ENCODE results near the gene C1QL4.
"Not testable (repeated sequence)": the region's sequence is repeated elsewhere in the genome, so short reads cannot be mapped to it uniquely, and the experiment has no call there.

The C1QL4 gene

DNA sequence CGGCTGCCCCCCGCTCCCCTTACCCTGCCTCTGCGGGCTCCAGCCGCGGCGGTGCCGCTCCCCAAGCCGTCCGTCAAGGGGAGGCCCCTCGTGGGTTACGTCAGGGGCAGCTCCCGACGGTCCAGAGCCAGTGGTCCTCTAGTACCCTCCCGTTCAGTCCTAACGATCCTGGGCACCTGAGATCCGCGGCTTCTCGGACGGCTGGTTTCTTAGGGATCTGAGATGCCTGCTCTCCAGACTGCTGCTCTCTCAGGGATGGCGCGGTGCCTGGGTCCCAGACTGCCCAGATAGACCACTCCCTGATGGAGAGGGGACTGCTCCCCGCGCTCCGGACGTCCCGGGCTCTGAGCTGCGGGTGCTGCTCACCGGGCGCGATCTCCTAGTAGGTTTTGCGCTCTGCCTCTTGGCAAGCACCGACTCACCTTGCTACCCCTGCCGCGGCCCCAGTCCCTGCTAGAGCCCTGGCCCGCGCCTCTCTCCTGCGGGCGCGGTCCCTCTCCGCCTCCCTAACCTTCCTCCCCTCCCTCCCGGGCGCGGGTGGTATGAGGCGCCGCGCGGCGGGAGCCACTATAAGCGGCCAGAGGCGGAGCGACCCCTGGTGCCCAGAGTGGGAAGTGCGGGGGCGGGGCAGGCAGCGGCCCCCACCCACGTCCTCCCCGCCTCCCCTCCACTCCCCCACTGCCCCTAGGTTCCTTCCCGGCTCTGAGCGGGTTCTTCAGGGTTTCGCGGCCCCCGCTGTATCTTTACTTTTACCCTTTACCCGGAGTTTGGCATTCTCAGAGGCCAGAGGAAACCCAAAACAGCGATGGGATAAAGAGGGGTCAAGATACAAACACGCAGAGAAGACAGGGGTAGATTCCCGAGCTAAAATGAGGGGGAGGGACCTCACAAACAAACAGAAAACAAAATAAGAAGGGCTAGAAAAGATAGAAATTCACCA lies at the start of gene C1QL4:
Gene C1QL4 (minus strand): TSS at position 544 of the 940 bp plus-strand sequence. CDS start 711 bp downstream, outside the sequence.
- DNase-seq (ENCODE audit: low spot score) = peak; percentile 72

DNA sequence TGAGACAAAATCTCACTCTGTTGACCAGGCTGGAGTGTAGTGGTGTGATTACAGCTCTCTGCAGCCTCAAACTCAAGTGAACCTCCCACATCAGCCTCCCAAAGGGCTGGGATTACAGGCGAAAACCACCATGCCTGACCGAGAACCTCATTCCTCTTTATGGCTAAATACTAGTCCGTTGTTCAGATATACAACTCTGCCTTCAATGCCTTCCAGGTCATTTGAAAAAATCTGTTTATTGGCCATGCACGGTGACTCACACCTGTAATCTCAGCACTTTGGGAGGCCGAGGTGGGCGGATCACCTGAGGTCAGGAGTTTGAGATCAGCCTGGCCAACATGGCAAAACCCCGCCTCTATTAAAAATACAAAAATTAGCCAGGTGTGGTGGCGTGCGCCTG lies 43.2 kb upstream of the C1QL4 start:
- DNase-seq (ENCODE audit: low spot score) = not testable (repeated sequence)

DNA sequence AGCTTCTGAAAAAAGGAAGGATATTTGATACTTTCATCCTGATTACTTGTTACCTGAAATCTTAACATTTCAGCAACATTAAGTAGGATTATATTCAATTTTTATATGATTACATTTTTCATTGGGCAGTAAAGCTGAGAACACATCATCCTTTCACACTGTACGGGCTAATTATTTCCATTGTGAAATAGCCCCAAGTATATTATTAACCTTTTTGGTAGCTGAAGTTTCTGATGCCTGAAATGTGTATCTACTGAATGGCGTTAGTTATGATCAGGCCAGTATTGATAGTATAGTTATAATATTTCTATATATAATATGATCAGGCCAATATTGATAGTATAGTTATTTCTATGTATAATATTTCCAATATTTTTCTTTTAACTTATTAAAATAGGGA lies 40.4 kb upstream of the C1QL4 start:
- no peak for DNase-seq (ENCODE audit: low spot score)

DNA sequence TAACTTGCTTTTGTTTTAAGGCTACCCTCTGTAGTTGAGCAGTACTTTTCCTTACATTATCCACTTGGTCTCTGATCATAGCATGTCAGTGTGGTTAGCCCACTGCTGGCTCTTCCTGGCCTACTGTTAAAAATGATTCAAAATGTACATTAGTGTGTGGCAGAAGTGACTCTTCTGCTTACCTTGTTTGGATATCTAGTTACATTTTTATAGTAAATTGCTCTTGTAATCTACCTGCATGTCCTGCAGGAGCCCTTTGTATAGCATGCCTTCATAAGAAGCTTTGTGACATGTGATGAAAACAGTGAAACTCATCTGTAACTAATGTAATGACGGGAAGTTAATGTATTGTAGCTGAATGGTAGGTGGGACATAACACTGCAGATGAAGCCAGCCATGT lies 38.4 kb upstream of the C1QL4 start:
- DNase-seq (ENCODE audit: low spot score) = no peak

DNA sequence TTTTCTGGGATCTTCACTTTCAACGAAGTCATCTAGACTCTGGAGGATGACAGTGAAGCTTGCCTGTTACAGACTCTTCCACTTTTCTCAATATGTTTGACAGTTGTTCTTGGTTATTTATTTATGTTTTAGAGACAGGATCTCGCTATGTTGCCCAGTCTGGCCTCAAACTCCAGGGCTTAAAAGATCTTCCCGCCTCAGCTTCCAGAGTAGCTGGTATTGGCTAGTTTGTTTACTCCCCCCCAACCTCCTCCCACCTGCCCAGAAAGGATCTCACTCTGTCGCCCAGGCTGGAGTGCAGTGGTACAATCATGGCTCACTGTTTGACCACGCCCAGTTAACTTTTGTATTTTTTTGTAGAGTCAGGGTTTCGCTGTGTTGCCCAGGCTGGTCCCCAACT lies 33.6 kb upstream of the C1QL4 start:
- no peak for DNase-seq (ENCODE audit: low spot score)

DNA sequence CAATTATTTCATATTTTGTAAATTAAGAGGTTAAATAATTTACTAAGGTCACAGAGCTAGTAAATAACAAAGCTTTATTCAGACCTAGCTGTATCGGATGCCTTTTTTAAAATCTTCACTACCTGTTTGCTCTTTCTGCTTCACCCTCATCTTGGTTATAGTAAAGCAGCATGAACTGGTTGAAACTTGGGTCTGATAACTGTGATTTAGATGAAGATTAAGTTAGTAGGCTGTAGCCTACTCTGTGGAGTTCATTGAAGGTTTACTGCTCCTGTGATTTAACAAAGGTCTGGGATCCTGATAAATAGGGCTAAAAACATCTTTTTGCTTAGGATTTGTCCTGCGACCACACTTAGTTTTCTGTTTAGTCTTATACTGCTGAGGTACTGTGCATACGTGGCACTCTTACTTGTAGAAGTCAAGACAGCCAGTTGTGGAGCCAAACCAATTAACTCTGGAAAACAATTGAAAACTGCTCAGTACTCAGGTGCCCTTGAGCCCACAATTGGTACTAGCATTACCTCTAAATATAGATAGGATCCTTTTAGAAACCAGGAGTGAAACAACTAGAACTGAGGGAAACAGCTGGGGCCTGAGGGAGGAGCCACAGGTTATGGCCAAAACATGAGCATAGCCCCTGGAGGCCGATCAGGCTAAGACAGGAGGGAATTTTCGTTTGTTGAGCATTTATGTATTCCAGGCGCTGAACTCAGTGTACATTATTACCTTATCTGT lies 32.6 kb upstream of the C1QL4 start:
- DNase-seq (ENCODE audit: low spot score) = no peak

DNA sequence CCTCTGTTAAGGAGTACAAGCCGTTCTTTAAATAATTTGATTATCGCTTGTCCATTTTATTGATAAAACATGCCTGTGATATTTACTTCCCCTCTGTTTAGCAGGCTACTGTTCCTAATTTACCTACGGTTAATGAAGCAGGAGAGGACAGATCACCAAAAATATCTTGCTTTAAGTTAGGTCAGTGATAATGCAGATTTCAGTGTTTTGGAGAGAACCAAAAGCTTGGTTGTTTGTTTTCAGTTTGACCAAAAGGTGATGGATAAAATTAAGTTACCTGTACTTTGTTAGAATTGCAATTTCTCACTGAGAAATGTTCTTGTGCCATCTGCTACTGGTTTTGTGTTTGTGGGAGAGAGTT lies 31.2 kb upstream of the C1QL4 start:
- DNase-seq (ENCODE audit: low spot score) = no peak

DNA sequence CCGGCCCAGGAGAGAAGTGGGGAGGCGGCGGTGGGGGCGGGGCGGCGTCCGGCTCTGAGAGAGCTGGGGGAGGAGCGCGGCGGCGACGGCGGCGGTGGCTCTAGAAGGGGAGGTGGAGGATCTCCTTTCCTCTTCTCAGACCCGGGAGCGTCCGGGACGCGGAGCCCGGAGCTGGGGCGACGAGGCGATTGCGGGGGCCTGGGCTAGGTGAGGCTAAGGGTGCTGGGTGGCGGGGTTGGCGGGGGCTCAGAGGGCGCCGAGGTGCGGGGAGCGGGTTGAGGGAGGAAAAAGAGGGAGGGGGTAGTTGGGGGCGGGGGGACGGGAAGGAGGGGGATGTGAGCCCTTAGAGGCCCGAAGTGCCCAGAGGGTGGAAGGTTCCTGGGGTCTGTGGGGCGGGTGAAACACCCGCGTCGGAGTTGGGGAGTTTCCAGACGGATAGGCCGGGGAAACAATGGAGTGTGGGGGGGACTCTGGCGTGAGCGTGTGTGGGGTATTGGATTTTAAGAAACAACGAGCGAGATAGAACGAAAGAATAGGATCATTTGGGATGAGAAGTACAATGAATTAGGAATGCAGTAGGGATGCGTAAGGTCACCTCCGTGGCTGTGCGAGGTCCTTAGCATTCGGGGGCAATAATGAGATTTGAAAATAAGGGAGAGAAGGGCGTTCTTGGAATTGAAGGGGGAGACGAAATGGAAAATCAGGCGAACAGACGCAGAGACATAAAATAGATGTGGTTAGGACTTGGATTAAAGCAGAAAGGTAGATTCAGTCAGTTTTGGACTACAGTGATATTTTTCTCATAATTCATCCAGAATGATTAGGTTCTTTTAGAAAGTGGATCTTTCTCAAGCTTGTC lies 30.6 kb upstream of the C1QL4 start, which contains the start of gene SPATS2:
Gene SPATS2 (plus strand): TSS at position 82 of the 859 bp plus-strand sequence. CDS start 93,551 bp downstream, outside the sequence.
- DNase-seq (ENCODE audit: low spot score) = no peak

DNA sequence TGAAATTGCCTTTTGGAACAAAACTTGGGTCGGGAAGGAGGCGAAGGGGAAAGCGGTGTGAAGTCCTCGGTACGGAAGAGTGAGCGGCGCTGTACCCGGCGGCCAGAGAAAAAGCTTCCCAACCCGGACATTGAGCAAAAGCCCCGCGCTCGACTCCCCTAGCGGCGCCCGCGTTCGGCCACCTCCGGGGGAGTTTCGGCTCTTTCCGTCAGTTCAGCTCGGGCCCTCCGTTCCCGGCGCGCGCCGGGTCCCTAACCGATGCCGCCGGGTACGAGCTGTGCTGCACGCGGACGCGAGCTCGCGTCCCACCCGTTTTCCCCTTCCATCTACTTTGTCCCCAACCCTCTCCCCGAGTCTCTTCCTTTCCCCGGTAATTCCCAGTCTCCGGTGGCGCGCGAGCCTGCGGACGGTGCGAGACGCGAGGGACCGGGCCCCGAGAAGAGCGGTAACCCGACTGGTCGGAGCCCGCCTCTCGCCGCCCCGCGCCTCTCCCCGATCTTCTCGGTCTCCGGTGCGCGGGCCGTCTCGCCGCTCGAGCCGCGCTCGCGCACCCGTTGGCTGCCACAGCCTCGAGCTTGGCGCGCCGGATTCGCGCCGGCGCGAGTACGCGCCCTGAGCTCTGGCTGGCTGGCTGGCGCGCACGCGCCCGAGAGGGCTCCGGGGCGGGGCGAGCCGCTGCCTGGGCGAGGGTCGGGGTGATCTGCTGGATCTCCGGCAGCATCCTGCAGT lies 29.8 kb upstream of the C1QL4 start:
- peak; percentile 64 for DNase-seq (ENCODE audit: low spot score)

DNA sequence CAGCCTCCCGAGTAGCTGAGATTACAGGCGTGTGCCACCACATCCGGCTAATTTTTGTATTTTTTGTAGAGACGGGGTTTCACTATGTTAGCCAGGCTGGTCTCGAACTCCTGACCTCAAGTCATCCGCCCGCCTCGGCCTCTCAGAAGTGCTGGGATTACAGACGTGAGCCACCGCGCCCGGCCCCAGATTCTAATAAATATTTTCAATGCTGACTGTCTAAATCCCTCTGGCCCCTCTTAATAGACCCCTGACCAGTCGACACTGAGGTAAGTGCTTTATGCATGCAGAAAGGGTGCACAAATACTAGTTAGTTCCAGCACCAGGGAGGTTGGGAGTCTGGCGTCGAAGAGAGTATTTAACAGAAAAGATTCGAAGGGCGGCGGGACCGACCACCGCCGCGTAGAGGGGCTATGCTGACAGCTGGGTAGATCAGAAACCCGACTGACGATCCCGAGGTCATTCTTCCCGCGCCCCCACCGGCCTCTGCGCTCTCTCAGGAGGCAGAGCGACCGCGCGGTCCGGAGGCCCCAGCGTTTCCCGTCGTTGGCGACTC lies 29.2 kb upstream of the C1QL4 start:
- no peak for DNase-seq (ENCODE audit: low spot score)

DNA sequence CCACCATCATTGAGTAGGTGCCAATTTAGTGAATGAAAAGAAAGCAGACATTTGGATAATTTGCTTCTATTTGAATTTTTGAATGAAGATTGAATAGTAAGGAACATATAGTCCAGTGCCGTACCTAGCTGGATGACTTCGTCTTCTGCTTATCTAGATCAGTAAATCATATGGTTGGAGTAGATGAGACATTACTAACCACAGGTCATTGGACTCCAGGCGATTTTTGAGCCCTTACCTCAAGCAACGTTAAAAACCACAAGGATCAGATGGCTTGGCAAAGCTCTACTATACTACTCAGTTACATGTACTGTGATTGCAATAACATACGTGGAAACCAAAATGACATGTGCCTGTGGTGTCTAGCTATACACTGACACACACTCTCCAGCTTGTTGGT lies 28.6 kb upstream of the C1QL4 start:
- no peak for DNase-seq (ENCODE audit: low spot score)

DNA sequence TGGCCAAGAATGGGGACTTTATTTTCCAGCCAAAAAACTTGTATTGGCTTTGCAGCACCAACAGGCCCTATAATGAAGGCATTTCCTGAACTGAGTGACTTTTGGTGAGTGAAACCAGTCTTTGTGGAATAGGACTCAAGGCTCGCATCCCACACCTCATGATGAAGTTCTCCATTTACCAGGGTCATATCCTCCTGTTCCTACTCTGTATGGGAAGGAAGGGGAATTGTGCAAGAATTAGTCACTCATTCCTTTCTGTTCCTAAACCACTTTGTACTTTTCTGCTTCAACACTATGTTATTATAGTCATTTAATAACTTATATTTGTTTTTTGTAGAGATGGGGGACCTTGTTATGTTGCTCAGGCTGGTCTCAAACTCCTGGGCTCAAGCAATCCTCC lies 28.0 kb upstream of the C1QL4 start:
- DNase-seq (ENCODE audit: low spot score) = no peak

DNA sequence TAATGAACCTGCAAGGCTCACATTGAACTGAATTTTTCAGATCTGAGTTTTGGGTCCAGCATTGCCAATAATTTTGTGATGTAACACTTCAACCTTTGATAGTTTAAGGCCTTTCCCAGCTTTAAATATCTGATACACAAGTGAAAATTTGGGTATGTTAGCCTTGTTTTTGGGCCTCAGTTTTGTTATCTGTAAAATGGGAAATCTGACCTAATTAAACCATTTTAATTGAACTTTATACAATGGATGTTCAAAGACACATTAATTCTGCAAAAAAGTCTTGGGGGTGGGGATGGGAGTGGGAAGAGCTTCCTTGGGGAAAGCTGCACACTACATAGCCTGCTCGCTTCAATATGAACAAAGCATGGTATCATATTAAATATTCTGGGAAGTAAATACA lies 25.1 kb upstream of the C1QL4 start:
- no peak for DNase-seq (ENCODE audit: low spot score)

DNA sequence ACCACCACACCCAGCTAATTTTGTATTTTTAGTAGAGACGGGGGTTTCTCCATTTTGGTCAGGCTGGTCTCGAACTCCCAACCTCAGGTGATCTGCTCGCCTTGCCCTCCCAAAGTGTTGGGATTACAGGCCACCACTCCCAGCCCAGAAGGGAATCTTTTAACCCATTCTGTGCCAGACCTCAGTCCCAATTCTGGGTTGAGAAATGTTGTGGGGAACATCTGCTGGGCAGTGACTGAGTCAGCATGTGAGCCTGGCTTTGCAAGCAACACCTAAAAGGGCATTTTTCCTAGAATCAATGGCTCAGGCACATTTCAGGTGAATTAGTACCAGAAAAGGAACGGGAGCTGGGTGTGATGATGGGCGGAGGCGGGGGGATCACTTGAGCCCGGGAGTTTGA lies 22.7 kb upstream of the C1QL4 start:
- DNase-seq (ENCODE audit: low spot score) = no peak

DNA sequence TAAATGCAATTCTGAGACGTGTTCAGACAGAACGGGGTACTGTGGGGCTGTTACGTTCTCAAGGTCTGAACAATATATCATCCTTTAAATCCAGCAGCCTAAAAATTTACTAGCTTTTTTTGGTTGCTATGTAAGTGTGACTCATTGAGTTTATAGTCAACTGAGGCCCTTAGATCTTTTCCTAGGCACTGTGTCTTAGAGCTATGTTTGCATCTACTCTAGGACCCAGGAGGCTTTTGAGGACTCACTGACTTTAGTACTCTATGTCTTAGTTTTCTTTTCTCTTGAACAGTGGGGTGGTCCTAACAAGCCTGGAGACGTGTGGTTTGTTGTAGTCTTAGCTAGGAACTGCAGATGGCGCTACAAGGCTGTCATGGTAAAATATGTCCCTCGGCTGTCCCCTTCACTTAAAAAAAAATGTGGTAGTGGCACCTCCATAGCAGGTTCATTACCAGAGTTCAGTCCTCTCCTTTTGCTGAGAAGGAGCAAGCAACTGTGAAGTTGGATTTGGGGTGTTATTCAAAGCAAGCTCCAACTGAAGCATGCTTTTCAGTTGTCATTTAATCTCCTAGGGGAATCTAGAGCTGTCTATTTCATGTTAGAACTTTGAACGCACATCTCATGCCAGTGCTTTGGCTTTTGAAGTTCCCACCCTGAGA lies 21.6 kb upstream of the C1QL4 start:
- peak; percentile 58 for DNase-seq (ENCODE audit: low spot score)

DNA sequence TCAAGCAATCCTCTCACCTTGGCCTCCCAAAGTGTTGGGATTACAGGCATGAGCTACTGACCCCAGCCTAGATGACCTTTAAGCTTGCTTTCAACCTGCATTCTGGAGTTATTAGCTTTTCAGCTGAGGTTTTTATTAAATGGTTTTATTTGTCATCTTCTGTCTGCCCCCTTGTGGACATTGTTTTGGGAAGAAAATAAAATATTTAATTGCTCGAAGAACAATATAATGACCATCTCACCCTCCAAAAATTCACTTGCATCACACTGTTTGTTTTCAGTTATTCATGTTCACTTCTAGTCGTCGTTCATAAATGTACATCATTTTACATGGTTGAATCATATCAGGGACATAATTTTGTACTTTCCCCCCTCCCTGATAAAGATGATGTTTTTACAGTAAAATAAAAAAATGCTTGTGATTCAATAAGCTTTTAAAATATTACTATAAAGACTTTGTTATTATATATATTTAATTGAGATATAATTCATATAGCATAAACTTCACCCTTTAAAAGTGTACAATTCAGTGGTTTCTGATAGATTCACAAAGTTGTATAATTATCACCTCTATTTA lies 20.2 kb upstream of the C1QL4 start:
- DNase-seq (ENCODE audit: low spot score) = peak; percentile 22

DNA sequence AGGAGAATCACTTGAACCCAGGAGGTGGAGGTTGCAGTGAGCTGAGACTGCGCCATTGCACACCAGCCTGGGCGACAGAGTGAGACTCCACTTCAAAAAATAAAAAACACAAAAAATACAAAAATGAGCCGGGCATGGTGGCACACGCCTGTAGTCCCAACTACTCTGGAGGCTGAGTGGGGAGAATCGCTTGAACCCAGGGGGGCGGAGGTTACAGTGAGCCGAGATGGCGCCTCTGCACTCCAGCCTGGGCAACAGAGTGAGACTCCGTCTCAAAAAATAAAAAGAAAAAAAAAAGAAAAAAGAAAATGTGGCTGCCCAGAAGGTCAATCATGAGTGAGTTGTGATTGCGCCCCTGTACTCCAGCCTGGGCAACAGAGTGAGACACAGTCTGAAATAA lies 18.9 kb upstream of the C1QL4 start:
- DNase-seq (ENCODE audit: low spot score) = no peak

DNA sequence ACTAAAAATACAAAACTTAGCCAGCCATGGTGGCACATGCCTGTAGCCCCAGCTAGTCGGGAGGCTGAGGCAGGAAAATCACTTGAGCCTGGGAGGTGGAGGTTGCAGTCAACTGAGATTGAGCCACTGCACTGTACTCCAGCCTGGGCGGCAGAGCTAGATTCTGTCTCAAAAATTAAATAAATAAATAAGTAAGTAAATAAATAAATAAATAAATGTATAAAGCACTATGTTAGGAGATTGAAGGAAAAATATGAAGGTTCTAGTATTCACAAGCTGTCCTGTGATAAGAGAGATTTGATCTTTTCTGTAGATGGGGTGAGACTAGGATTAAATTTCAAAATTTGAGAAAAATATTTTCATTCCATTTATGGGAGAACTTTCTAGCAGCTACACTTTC lies 15.4 kb upstream of the C1QL4 start:
- DNase-seq (ENCODE audit: low spot score) = no peak

DNA sequence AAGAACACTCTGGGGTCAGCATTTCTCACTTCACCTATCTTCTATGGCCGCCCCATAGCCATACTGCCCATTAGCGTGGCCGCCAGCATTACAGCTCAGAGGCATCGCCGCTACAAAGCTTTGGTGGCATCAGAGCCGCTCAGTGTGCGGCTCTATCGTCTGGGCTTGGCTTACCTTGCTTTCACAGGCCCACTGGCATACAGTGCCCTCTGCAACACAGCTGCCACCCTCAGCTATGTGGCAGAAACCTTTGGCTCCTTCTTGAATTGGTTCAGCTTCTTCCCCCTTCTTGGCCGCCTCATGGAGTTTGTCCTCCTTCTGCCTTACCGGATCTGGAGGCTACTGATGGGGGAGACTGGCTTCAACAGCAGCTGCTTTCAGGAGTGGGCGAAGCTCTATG lies 12.3 kb upstream of the C1QL4 start:
- no peak for DNase-seq (ENCODE audit: low spot score)

DNA sequence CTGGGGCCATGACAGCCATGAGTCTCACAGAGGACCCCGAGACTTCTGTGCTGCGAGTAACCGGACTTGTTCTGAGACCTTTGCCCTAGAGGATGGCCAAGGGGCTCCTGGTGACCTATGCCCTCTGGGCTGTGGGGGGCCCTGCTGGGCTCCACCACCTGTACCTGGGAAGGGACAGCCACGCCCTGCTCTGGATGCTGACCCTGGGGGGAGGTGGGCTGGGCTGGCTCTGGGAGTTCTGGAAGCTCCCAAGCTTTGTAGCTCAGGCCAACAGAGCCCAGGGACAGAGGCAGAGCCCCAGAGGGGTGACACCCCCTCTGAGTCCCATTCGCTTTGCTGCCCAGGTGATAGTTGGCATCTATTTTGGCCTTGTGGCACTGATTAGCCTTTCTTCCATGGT lies 11.8 kb upstream of the C1QL4 start:
- no peak for DNase-seq (ENCODE audit: low spot score)

Measured in hematopoietic multipotent progenitor cell treated with erythropoietin and hydrocortisone succinate and interleukin-3 and kit ligand, for 15 days (in vitro differentiated cells).